HEK293T (cell line): ENCODE measurements around the gene IL1RAPL1.

Experiments used
- ARNT ChIP-seq: fragments of 450-650 bp; IDR thresholded peaks from 2 replicates; pipeline ENCODE4 v1.6.1; 2017; ENCODE audit warnings: mild to moderate bottlenecking
- BHLHE40 ChIP-seq: fragments of 450-650 bp; IDR thresholded peaks from 2 replicates; pipeline ENCODE4 v1.6.1; 2016; ENCODE audit warnings: mild to moderate bottlenecking, moderate library complexity, borderline replicate concordance
- CTBP1 ChIP-seq: fragments of 450-650 bp; IDR thresholded peaks from 2 replicates; pipeline ENCODE4 v1.6.1; 2016; ENCODE audit warnings: borderline replicate concordance
- FOXA1 ChIP-seq: fragments of 450-650 bp; IDR thresholded peaks from 2 replicates; pipeline ENCODE4 v1.6.1; 2016; ENCODE audit warnings: mild to moderate bottlenecking
- FOXK2 ChIP-seq: fragments of 450-650 bp; IDR thresholded peaks from 2 replicates; pipeline ENCODE4 v1.6.1; 2016; ENCODE audit warnings: mild to moderate bottlenecking
- L3MBTL2 ChIP-seq: fragments of 450-650 bp; conservative IDR thresholded peaks from 2 replicates; pipeline ENCODE4 v1.6.1; 2016; ENCODE audit warnings: mild to moderate bottlenecking
- LEF1 ChIP-seq: fragments of 450-650 bp; IDR thresholded peaks from 2 replicates; pipeline ENCODE4 v1.6.1; 2017; ENCODE audit warnings: mild to moderate bottlenecking, borderline replicate concordance
- NFRKB ChIP-seq: fragments of 450-650 bp; IDR thresholded peaks from 2 replicates; pipeline ENCODE4 v1.6.1; 2016; ENCODE audit warnings: mild to moderate bottlenecking, moderate library complexity
- SP1 ChIP-seq: fragments of 450-650 bp; IDR thresholded peaks from 2 replicates; pipeline ENCODE4 v1.6.1; 2017
- SUZ12 ChIP-seq: fragments of 450-650 bp; IDR thresholded peaks from 2 replicates; pipeline ENCODE4 v1.6.1; 2016; ENCODE audit warnings: mild to moderate bottlenecking

DNA sequence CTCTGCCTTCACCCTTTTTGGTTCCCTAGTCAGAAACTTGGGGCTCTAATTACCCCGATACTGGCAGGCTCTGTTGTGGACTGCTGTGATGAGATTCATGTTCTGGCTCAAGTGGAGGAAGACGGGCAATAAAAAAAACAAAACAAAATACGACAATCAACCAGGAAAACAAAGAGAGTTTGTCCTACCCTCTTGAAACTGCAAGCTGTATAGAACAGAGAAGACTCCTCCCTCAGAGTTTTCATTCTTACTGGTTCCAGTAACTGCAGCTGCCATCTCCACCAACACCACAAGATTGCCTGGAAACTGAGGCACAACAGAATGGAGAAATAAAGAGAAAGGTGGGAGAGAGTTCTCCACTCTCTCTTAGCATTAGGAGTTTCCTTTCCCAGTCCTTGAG, 11.1 kb upstream of the IL1RAPL1 start:
- TF ChIP-seq FOXK2 (no peak), SUZ12 (no peak), L3MBTL2 (no peak), FOXA1 (no peak), BHLHE40 (no peak), SP1 (no peak), ARNT (no peak), LEF1 (no peak), NFRKB (no peak), CTBP1 (no peak)
